Measurements from ENCODE around the gene KIF26B.

DNA sequence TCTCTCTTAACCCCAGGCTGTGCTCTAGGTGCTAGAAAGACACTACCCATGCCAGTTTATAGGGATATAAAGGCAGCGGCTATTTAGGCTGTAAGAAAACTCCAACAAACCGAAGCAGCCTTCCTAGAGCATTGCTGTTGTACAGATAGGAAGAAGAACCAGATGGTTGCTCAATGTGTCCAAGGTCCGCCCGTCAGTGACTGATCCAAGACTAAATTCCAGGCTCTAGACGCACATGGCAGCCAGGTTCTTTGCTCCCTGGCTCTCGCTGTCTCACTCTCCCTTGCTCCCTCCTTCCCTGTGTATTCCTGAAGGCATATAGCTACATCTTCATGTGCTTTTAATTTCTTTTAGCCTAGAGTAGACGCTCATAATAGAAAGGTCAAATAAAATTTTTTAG lies 303.4 kb downstream of the KIF26B start:
- TF ChIP-seq, protein P1, sequence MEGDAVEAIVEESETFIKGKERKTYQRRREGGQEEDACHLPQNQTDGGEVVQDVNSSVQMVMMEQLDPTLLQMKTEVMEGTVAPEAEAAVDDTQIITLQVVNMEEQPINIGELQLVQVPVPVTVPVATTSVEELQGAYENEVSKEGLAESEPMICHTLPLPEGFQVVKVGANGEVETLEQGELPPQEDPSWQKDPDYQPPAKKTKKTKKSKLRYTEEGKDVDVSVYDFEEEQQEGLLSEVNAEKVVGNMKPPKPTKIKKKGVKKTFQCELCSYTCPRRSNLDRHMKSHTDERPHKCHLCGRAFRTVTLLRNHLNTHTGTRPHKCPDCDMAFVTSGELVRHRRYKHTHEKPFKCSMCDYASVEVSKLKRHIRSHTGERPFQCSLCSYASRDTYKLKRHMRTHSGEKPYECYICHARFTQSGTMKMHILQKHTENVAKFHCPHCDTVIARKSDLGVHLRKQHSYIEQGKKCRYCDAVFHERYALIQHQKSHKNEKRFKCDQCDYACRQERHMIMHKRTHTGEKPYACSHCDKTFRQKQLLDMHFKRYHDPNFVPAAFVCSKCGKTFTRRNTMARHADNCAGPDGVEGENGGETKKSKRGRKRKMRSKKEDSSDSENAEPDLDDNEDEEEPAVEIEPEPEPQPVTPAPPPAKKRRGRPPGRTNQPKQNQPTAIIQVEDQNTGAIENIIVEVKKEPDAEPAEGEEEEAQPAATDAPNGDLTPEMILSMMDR (IDR thresholded peaks at IDR 0.05), result no peak
- no peak for TF ChIP-seq ZNF317 (CRISPR knock-in tag; IDR thresholded peaks at IDR 0.05; ENCODE audit: borderline replicate concordance, low read depth)
- TF ChIP-seq, protein P2, sequence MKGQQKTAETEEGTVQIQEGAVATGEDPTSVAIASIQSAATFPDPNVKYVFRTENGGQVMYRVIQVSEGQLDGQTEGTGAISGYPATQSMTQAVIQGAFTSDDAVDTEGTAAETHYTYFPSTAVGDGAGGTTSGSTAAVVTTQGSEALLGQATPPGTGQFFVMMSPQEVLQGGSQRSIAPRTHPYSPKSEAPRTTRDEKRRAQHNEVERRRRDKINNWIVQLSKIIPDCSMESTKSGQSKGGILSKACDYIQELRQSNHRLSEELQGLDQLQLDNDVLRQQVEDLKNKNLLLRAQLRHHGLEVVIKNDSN (CRISPR knock-in tag; IDR thresholded peaks at IDR 0.05), result no peak
